Femur (tissue), 1 donor: ENCODE results near the gene TSC22D1.
"Not testable (repeated sequence)": the region's sequence is repeated elsewhere in the genome, so short reads cannot be mapped to it uniquely, and the experiment has no call there.

Experiments
- DNase-seq: peaks from one replicate; pipeline ENCODE4 v3.0.0-alpha.2; 2017

TSC22D1 gene

GRCh38 chr13:44498969-44499368 is 77.2 kb downstream of the TSC22D1 start:
- no peak for DNase-seq

GRCh38 chr13:44498502-44498901 is 77.6 kb downstream of the TSC22D1 start:
- no peak for DNase-seq

DNA sequence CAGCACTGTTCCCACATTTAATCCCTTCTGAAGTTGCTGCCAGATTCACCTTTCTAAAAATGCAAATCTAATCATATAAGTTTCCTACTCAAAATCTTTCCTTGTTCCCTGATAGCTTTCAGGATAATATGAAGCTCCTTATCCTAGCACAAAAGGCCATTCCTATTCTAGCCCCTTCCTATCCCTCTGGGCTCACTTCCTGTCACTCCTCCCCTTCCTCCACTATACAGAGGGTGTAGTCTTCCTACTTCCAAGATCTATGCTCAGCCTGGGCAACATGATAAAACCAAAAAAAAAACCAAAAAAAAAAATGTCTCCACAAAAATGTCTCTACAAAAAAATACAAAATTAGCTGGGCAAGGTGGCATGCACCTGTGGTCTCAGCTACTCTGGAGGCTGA is 78.3 kb downstream of the TSC22D1 start:
- no peak for DNase-seq

- DNase-seq: no peak
Observed at GRCh38 chr13:44493213-44493812, 82.8 kb downstream of the TSC22D1 start.

DNA sequence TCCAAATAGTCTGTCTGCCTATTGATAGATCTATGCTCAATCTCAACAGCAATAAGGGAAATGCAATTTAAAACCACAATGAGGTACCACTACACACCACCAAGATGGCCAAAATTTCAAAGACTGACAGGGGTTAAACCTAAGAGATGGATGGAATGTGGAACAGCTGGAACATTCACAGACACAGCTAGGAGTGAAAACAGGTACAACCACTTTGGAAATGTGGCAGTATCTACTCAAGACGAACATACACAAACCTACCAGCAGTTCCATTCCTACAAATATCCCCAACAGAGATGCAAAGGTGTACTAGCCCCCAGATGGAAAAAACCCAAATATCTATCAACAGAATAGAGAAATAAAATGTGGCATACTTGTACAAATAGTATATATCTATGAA is 86.4 kb downstream of the TSC22D1 start:
- DNase-seq: no peak

DNA sequence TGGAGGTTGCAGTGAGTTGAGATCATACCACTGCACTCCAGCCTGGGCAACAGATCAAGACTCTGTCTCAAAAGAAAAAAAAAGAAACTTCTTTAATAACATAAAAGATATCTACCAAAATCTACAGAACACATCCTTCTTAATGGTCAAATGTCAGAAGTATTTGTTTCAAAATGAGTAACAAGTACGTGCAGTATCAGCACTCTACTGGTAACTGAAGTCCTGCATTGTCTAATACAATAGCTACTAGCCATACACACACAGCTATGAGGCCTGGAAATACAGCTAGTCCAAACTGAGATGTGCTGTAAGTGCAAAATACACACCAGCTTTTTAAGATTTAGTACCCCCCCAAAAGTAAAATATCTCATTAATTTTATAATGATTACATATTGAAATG is 88.1 kb downstream of the TSC22D1 start:
- DNase-seq: no peak

DNA sequence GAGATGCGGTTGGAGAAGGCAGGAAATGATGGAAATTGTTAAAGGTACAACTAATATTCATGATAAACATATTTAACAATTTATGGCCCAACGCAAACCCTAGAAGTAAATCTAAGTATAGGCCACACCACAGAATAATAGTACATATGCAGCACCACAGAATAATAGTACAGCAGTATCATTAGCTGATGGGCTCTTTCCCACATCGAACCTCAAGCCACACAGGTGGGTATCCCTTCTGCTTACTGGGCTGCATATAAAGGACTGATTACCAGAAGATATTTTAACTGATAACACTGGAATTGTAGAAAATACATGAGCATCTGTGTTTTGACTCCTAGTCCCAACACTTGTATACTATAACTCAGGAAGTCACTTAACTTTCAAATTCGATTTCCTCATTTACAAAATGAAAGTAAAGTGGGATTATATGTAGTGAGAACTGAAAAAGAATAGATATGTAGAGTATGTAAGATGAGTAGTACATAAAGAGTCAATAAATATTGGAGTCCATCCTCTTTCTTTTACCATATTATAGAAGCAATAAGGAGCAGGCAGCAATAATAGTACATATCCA is 91.5 kb downstream of the TSC22D1 start:
- DNase-seq: no peak

DNA sequence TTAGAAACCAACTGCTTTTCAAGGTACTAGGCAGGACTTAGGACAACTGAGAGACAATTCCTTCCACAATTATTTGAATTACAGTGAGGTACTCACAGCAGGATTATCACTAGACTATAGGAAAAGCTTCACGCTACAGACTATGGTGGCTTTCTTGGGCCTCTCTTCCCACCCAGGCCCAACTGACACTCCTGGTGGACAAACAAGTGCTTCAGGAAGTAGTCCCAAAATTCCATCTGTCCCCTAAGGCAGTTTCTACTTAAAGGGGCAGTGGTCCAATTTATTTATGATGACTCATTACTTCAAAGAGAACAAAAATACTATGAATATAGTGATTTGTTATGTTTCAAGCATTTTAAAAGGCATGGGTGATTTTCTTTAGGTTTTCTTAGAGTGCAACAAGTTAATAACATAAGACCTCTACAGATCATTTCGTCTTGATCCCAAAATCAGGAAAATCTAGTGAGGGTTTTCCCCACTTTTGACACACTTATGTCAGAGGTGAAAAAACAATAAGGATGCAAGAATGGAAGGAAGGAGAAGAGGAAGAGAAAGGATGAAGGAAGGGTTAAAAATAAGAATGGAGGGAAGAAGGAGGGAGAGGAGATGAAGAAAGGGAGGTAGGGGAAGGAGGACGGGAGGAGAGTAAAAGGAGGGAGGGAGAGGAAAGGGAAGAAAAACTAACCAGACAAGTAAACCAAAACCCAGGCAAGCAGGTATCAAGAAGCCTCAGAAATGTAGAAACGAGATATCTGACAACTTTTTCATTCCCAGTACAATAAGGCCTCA is 101.8 kb downstream of the TSC22D1 start:
- DNase-seq: no peak

DNA sequence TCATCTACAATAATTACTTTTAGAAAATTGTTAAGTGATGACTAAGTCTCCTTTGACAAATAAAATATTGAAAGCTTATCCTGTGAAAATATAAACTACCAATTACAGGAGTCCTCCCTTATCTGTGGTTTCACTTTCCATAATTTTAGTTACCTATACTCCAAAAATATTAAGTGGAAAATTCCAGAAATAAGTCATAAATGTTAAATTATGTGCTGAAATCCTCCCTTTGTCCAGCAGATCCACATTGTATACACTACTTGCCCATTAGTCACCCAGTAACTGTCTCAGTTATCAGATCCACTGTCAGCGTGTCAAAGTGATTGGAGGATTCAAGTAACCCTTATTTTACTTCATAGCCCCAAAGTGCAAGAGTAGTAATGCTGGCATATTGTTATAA is 104.4 kb downstream of the TSC22D1 start:
- no peak for DNase-seq

DNA sequence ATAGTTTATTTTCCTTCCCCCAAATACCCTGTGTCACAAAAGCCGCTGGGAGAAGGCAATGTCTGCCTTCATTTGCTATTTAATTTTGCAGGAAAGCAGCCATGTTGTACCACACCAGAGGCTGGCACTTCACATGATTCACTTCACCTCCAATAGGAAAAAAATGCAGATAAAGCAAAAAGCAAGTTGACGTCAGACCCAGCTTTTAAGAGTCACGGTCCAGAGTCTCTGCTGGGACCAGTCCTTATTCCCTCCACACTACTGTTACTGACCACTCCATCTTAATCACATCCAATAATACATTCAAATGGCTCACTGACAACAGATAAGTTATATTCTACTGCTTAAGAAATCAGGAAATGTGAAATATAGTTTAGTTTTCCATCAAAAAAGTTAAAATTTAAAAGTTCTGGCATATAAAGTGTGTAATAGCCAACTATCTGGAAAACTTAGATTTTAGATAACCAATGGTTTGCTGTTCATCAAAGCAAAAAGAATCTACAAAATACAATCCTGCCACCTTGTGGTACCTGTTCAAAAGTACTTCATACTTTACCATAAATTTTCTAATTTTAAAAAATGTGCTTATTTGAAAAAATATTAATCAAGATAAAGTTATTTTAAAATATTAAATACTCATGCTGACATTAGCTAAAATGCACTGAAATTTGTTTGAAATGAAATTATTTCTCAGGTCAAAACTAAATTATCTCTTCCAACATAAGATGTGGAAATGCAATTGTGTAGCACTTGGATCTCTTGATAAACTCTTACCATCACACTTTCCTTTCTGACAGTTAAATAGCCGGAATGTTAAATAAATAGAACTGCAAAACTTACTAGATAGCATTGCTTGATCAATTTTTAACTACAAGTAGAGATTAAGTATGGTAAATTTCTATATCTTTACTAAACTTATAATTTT is 105.2 kb downstream of the TSC22D1 start:
- no peak for DNase-seq

DNA sequence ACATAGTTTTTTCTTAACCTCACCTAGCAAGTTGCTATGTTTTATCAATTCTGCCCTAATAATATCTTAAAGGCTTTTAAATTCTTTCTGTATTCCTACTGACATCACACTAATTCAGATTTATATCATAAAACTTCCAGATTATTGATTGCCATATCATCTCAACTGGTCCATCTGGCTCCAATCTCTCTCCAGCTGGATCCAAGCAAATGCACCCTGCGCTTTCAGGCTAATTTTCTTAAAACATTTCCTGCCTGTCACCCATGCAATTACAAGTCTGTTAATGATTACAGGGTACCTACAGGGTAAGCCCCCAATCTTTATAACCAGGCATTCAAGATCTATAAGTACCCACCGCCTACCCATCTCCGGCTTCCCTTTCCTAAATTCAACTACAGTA is 107.3 kb downstream of the TSC22D1 start:
- DNase-seq: no peak

DNA sequence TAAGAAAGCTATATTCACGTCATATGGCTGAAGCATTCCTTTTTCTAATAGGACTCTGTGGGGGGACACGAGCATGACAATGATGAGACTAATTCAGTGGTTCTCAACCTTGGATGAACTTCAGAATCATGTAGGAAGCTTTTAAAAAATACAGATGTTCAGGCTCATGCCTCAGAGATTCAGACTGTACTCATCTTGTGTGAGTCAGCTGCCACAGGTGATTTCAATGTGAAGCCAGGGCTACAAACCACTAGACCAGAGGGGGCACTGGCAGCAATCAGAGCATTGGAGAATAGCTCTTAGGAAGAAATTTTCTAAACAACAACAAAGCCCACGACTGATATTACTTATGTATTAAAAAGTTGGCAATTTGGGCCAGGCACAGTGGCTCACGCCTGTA is 110.8 kb downstream of the TSC22D1 start:
- DNase-seq: no peak

- DNase-seq: no peak
Observed at GRCh38 chr13:44464471-44464870, 111.7 kb downstream of the TSC22D1 start.

DNA sequence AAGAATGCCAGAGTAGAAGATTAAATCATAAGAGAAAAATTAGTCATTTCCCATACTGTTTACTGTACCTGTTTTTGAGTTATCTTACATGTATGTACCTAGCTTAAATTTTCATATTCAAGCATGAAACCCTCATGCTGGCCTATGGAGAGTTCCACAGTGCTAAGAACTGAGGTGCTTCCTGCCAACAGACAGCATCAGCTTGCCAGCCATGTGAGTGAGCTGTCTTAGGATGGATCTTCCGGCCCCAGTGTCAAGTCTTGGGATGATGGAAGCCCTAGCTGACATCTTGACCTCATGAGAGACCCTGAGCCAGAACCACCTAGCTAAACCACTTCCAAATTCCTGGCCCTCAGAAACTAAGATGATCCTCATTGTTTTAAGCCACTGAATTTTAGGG is 112.4 kb downstream of the TSC22D1 start:
- no peak for DNase-seq

DNA sequence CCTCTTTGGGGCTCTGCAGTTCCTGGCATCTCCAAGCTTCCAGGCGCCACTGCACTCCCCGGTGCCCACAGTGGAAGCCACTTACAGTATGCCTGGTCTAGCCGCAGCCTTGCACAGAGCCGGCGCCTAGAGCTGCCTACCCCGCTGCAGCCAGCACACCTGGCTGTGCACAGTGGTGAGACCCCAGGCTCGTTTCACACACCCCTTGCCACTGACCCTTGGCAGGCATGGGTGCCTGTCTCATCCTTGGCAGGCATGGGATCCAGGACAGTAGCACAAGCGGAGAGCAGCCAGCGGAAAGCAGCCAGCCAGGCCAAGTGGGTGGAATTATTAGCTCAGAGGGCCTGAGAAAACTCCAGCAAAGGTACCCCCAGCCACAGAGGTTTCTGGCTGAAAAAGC is 116.5 kb downstream of the TSC22D1 start:
- DNase-seq: no peak

DNA sequence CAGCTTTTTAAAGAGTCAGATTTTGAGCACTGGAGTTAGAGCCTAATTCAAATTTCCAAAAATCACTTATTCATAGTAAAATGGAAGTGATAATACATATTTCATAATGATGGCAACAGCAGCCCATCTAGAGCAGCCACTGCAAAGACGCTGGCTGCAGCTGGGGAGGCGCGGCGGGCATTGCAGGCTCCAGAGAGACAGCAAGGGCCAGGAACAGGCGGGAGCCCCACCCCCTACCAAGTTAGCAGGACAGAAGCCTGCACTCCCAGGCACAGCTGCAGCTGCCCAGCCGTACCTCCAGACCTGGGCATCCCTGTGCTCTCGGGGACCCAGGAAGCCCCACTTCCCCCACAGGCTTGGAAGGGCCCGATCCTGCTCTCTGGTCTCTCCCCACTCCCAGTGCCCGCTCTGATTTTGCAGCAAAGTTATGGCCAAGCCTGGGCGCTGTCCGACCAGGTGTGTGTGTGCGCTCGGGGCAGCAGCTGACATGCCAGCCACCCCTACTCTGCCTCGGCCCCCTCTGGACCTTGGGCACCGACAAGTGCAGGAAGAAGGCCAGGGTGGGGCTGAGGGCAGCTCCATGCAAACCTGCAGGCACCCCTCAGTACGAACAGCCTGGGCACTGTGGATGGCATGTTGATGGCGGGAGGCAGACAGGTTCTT is 117.7 kb downstream of the TSC22D1 start:
- DNase-seq: no peak

GRCh38 chr13:44456212-44456611 is 119.9 kb downstream of the TSC22D1 start:
- DNase-seq: not testable (repeated sequence)

GRCh38 chr13:44455769-44456168 is 120.4 kb downstream of the TSC22D1 start:
- DNase-seq: no peak

DNA sequence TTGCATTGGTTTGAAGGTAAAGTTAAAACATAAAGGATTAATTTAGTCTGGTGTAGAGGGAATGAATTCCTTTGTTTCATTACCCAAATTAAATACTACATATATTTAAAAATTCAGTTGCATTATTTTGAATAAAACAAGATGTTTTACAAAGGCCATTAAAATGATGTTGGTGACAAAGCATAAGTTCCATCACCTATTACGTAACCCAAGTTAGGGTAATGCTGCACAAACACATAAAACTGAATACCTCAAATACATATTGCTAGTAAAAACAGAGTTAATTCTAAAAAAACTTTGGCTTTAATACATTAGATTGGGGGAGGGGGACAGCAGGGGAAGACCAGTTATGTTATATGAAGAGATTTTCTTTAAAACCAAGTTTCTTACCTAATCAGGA is 122.2 kb downstream of the TSC22D1 start:
- DNase-seq: no peak

- DNase-seq: no peak
Observed at GRCh38 chr13:44453069-44453468, 123.1 kb downstream of the TSC22D1 start.

- no peak for DNase-seq
Observed at GRCh38 chr13:44452418-44452817, 123.7 kb downstream of the TSC22D1 start.

DNA sequence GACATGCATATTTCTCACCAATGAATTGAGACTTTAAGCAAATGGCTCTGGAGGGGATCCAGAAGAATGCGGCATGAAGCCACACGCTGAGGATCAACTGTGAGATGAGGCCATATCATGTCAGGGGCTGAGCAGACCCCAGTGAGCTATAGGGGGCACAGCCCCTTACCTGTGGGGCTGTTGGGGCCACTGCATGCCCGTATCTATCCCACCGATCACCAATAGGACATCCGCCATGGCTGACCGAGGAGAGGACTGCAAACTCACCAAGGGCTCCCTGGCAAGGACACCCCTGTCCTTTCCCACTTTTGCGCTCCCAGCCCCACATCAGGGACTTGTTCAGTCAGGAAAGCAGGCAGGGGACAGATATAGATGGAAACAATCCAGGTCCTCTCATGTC is 124.5 kb downstream of the TSC22D1 start:
- no peak for DNase-seq

DNA sequence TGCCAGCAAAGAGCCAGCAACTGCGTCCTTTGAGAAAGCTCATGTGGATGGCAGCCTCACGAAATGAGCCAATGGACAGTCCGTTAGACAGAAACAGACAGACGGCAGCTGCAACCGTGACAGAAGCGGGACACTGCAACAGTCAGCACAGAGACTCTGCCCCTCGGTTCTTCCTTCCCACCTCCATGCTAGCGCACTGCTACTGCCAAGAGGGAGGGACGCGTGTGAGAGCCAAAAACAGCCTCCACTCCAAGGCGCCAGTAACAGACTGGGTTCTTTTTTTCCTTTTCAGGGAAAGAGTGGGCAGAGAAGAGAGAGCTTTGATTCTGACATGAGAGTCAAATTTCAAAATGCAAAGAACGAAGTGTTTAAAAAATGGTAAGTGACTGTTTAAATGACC is 125.0 kb downstream of the TSC22D1 start:
- DNase-seq: no peak
